ENCODE data around the gene CCDC181. TPM values are rescaled to one million over a fixed set of nuclear protein-coding genes. Genes with fewer than 3 reads are reported as not detected.

The CCDC181 gene
- total RNA-seq, 1 experiment from 2014 or later, result 2.9 TPM

- H4K20me1 ChIP-seq (ENCODE audit: control insufficient read depth, insufficient read depth, insufficient read length), result no peaks in the 10 kb centered on the region
- no peak overlapping the region for H3K4me2 ChIP-seq (ENCODE audit: insufficient read depth, insufficient read length, low read length)
- Mint-ChIP-seq H3K9me3 (peaks cover 0 to 4% of the 10 kb centered on the region in 2 experiments; a peak in 2 of 5 replicates), H3K27me3 (ENCODE audit: low read depth) (no peaks in the 10 kb centered on the region), H3K36me3 (ENCODE audit: insufficient read depth in 1 of 3, low read depth in 3 of 3) (peaks cover 0 to 3% (median 0%) of the 10 kb centered on the region in 3 experiments; a peak in 3 of 7 replicates), H3K4me1 (no peaks in the 10 kb centered on the region), H3K4me3 (no peak overlapping the region), H3K27ac (no peak overlapping the region)
- H2BK20ac ChIP-seq (ENCODE audit: low read depth, low read length, poor library complexity, severe bottlenecking), result no peak overlapping the region
- H2AK5ac ChIP-seq (ENCODE audit: insufficient read length, low read length), result no peak overlapping the region
- no peaks in the 10 kb centered on the region for H3K23me2 ChIP-seq (ENCODE audit: insufficient read length, low read depth, low read length, poor library complexity, severe bottlenecking)
- no peaks in the 10 kb centered on the region for H3K4me1 ChIP-seq (ENCODE audit: insufficient read depth, low read length)
- WGBS (ENCODE audit: extremely low coverage, insufficient read length, low lambda C conversion rate), result no CpG with 5 or more reads among the region's 7 CpGs
- no peaks in the 10 kb centered on the region for H3K9me3 ChIP-seq (ENCODE audit: control insufficient read depth, low read depth, low read length)
- no peak overlapping the region for H4K8ac ChIP-seq (replicated peaks; ENCODE audit: insufficient read length, low read depth, low read length)
- H3K27me3 ChIP-seq (ENCODE audit: insufficient read depth, low read length), result no peaks in the 10 kb centered on the region
- H3K27ac ChIP-seq (ENCODE audit: insufficient read length, low read depth, low read length), result no peak overlapping the region
- H4K5ac ChIP-seq (ENCODE audit: insufficient read length, low read depth, low read length), result no peak overlapping the region
- no peak overlapping the region for H3T11ph ChIP-seq (ENCODE audit: low read length)
- no peak overlapping the region for H3K9ac ChIP-seq (ENCODE audit: extremely low read depth, insufficient read length, low read length)
- DNase-seq, result no peak
- H2AFZ ChIP-seq (ENCODE audit: low read length), result no peak overlapping the region
- H3K18ac ChIP-seq (ENCODE audit: insufficient read length, low read depth, low read length), result no peak overlapping the region
- no peak overlapping the region for H2BK12ac ChIP-seq (ENCODE audit: insufficient read length, low read depth, low read length)
- no peak overlapping the region for H2BK120ac ChIP-seq (ENCODE audit: low read depth, low read length, poor library complexity, severe bottlenecking)
- no peak overlapping the region for H2BK5ac ChIP-seq (ENCODE audit: insufficient read length, low read length)
- H3K14ac ChIP-seq (ENCODE audit: insufficient read depth, low read length), result no peak overlapping the region
- no peak overlapping the region for H3K4ac ChIP-seq (ENCODE audit: low read depth, low read length)
- H3K79me2 ChIP-seq (ENCODE audit: insufficient read depth, low read length), result peaks cover 2% of the 10 kb centered on the region; the same call in 1 of the 2 replicates
- TF ChIP-seq CTCF (conservative IDR thresholded peaks at IDR 0.05), result no peak
- no peak overlapping the region for H3K23ac ChIP-seq (ENCODE audit: insufficient read length, low read depth, low read length)
- H4K91ac ChIP-seq (ENCODE audit: insufficient read length, low read depth, low read length), result no peak overlapping the region
- H3K56ac ChIP-seq (ENCODE audit: insufficient read length, low read depth, low read length), result no peak overlapping the region
- H3K79me1 ChIP-seq (ENCODE audit: insufficient read depth, low read depth, low read length, poor library complexity, severe bottlenecking), result no peaks in the 10 kb centered on the region
- H2BK15ac ChIP-seq (ENCODE audit: low read depth, low read length), result no peak overlapping the region
Measured at GRCh38 chr1:169361281-169361680, 66.0 kb downstream of the CCDC181 start.

Data from H9 (cell line).